NCI-H82 treated with DMSO at 0.1 percent for 48 hours (cell line): ENCODE measurements around the gene PSG1.
"Not testable (repeated sequence)": the region's sequence is repeated elsewhere in the genome, so short reads cannot be mapped to it uniquely, and the experiment has no call there.

Experiments
- DNase-seq: peaks from one replicate; lab custom pipeline; 2025; ENCODE audit not compliant: unreplicated experiment; lab: John Stamatoyannopoulos, UW

The PSG1 gene

DNA sequence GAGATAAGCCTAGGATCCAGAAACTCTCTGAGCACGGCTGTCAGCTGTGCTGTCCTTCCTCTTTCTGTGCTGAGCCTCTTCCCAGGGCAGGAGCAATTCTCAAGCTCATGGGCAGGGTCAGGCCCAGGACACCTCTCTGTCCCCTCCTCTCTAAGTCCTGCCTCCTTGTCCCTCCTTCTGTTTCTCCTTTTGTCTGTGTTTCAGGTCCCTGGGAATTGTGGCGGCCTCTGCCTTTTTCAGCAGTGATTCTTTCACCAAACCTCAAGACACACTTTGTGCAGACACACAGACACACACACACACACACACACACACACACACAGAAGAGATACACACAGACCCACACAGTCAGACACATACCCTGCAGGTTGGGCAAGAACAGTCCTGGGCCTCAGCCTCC lies at the start of gene PSG1:
TSS of gene PSG1 (minus strand) at position 101 of the 400 bp plus-strand sequence. CDS start 132 bp downstream, outside the sequence.
- no peak for DNase-seq

DNA sequence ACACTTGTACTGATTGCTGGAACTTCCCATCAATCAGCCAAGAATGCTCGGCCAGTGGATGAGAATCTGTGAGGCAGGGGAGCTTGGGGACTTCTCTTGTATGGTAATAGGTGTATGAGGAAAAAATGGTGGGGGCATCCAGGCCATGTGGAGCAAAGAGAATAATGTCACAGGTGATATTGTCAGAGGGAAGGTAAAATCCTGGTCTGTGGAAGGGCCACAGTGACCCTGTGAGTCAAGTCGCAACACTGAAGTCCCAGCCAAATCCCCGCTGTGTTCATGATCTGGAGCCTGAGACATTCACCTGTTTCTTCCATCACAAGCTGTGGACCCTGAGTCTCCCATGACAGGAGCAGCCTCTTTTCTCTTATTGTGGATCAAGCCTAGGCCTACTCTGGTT lies 49.4 kb upstream of the PSG1 start:
- DNase-seq = no peak

DNA sequence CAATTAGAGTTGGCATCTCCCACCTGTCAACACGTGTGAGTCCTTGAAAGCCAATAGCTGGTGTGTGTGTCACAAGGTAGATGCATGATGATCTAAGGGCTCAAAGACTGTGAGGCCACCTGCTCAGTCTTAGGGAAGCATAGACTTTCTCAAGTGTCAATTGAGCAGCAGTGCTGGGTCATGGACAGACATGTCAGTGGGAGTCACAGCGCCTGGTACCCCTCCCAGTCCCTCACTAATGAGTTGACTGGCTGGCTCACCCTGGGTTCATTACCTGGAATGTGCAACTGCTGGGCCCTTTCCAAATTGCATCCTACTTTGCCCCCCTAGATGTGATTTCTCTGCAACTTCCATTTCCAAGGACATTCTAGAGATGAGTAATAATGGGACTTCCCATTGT lies 47.3 kb upstream of the PSG1 start:
- DNase-seq = no peak

DNA sequence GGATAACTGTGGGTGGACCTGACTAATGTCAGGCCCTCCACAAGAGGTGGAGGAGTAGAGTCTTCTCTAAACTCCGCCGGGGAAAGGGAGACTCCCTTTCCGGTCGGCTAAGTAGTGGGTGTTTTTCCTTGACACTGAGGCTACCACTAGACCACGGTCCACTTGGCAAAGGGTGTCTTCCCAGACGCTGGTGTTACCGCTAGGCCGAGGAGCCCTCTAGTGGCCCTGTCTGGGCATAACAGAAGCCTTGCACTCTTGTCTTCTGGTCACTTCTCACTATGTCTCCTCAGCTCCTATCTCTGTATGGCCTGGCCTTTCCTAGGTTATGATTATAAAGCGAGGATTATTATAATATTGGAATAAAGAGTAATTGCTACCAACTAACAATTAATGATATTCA lies 43.6 kb upstream of the PSG1 start:
- DNase-seq = not testable (repeated sequence)

DNA sequence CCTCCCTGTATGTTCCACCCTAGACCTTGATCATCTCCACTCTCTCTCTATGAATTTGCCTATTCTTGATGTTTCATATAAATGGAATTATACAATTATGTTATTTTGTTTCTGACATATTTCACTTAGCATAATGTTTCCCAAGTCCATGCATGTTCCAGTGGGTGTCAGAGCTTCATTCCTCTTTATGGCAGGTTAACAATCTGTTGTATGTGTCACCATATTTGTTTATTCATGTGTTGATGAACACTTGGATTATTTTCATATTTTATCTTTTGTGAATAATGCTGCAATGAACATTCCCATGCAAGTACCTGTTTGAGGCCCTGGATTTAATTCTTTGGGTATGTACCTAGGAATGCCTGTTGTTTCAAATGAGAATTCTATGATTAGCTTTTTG lies 41.5 kb upstream of the PSG1 start:
- DNase-seq = not testable (repeated sequence)

DNA sequence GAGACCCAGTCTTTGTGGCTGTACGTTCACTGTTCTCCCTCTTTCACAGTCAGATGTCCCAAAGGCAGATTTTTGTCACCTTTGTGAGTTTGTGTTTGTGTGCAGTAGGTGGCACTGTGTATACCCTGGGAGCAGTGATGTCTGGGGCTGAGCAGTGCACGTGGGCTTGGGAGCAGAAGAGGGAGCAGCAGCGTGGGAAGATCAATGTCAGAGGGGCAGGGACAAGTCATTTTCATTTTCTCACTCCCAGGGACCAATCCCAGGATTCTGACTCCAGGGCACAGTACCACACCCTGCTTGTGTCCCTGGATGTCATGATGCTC lies 40.2 kb upstream of the PSG1 start:
- no peak for DNase-seq

DNA sequence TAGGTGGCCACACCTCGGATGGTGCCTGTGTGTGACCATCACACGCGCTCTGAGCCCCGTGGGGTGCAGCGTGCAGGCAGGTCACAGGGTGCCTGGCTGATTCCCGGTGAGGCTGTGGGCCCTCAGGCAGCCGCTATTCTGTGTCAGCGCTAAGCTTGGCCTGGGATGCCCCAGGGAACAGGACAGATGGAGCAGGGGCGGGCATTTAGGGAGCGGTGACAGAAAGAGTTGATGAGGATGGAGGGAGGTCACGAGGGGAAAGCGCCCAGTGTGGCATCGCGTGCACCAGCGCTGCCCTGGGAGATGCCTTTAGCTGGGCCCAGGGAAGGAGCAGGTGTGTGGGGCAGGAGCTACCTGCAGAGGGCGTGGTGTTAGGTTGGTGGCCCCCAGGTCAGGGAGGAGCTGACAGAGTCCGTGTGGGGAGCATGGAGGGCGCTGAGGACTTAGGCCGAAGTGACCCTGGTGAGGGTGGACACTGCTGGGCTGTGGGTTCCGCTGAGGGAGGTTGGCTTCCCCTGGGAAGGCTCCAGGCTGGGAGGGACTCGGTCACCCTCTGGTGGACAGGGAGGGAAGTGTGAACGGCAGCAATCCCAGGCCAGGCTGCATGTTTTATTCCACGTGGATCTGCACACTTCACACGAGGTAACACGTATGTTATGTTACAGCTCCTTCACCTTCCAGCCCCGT lies 39.7 kb upstream of the PSG1 start:
- DNase-seq = not testable (repeated sequence)

DNA sequence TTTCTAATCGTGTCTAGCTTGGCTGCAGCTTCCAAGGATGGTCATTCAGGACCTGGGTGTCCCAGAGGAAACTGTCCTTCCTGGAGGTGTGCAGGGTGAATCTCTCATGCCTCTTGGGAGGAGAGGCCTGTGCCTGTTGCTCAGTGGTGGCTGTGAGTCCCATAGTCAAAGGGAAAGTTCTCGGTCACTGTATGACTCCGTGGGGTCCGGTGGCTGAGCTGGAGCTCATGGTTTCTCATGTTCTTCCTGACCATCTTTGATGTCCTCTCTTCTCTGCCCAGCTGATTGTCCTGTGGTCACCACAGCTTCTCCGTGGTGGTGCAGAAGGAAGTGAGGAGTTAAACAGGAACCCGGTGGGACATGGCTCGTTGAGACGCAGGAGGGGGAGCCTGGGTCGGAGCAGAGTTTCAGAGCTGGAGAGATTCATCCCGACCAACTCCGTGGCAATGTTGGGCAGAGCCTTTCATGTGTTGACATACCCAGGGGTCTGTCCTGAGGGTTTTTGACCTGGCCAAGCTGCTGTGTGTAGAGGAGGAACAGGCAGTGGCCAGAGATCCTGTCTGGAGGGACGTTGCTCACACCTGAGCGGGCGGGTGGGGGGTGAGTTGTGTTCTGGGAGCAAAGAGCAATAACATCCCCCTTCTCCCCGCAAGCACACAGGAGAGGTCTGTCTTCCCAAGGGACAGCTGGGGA lies 39.0 kb upstream of the PSG1 start:
- not testable (repeated sequence) for DNase-seq

DNA sequence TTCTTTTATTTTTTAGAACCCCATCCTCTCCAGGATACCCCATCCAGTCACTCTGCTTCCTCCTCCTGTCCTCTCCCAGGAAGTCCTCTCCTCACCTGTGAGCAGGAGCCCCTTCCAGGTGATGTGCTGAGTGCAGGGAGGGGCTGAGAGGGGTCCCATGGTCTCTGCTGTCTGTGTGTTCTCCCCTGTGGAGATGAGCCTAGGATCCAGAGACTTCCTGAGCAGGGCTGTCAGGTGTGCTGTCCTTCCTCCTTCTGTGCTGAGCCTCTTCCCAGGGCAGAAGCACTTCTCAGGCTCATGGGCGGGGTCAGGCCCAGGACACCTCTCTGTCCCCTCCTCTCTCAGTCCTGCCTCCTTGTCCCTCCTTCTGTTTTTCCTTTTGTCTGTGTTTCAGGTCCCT lies 38.1 kb upstream of the PSG1 start, which contains the start of gene PSG6:
TSS of gene PSG6 (minus strand) at position 261 of the 400 bp plus-strand sequence. CDS start at position 159, 102 bp downstream.
- not testable (repeated sequence) for DNase-seq

DNA sequence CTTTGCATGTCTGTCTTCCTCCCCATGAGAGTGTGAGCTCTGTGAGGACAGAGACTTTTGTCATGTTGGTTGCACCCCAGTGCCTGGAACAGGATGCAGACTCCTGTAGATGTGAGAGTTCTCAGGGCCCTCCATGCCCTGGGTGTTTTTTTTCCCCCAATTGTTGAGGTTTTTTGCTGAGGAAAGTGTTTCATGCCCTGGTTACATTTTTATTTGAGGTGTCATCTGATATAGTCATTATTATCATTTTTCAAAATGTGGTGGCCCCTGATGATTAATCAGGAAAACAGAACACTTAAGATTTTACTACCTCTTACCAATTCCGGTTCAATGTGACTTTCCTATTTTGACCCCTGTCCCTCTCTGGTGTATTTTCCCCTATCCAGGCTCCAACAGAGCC lies 37.4 kb upstream of the PSG1 start:
- not testable (repeated sequence) for DNase-seq

DNA sequence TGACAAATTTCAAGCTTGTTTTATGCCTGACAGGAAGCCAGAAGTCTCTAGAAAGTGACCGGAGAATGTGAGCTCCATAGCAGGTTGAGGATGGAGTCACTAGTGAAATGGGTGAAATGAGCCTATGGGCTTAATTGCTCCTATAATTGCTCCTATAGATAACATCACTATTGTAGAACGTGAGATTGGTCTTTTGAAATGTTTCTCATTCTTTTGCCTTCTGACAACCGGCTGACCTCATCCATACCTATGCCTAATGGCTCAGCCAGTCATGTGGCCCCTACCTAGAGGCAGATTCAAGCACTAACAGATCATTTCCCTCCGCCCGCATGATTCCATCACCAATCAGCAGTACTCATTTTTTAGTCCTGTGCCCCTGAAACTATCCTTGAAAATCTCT lies 34.0 kb upstream of the PSG1 start:
- not testable (repeated sequence) for DNase-seq

DNA sequence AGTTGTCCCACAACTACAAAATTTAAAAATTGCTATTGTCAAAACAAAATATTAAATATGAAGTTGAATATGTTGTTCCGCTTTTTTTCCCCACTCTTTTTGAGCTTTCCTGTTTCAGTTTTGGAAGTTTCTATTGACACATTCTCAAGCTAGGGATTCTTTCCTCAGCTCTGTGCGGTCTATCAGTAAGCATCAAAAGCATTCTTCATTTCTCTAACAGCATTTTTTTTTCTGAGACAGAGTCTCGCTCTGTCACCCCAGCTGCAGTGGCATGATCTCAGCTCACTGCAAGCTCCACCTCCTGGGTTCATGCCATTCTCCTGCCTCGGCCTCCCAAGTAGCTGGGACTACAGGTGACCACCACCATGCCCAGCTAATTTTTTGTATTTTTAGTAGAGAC lies 33.4 kb upstream of the PSG1 start:
- DNase-seq = not testable (repeated sequence)

DNA sequence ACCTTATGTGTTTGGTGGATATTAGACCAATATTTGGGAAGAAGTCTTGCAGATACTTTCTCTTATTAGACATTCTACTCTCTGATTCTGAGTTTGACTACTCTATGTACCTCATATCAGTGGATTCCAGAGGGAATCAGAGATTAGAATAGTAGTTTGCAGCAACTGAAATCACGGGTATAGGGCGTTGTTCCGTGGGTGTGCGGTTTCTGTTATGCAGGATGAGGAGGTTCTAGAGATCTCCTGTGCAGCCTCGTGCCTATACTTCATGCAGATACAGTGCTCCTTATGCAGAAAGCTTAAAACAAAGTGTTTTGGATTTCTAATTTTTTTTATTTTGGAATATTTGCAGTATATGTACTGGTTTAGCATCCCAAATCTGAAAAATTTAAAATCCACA lies 32.2 kb upstream of the PSG1 start:
- not testable (repeated sequence) for DNase-seq

DNA sequence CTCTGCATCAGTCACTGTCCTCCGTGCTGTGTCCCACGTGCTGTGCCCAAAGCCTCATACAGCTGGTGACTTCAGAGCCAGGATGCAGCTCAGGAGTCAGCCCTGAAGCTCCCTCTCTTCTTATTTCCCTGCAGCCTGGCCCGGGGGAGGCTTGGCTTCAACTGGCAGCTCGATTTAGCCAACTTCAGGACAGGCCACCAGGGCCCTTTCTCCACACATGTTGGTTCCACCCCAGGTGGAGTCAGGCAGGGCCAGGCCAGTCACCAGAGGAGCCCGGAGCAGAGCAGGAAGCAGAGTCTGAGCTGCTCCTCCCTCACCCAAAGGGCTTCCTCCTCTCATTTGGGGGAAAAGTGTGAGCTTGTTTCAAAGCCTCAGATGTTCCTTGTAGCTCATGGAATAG lies 26.6 kb upstream of the PSG1 start:
- not testable (repeated sequence) for DNase-seq

DNA sequence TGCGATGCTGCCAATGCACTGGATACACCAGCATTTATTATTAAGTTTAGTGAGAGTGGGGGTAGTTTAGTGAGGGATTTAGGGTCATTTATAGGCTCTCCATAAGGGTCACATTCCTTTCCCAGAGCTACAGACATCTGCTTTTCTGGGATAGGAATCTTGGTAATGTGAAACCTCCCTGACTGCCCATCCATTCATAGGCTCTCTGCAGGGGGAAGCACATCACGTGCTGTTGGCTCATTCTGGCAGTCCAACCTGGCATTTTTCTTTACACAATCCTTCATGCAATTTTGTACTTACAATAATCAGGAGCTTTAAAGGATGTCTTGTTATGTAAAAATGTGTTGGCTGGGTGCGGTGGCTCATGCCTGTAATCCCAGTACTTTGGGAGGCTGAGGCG lies 21.0 kb upstream of the PSG1 start:
- DNase-seq = not testable (repeated sequence)

DNA sequence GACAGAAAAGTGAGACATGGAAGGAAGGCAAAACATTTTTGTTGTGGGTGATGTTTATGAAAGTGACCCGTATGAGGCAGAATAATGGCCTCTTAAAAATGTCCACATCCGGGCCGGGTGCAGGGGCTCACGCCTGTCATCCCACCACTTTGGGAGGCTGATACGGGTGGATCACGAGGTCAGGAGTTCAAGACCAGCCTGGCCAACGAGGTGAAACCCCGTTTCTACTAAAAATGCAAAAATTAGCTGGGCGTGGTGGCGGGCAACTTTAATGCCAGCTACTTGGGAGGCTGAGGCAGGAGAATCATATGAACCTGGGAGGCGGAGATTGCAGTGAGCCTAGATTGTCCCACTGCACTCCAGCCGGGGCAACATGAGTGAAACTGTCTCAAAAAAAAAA lies 20.2 kb upstream of the PSG1 start:
- DNase-seq = not testable (repeated sequence)

DNA sequence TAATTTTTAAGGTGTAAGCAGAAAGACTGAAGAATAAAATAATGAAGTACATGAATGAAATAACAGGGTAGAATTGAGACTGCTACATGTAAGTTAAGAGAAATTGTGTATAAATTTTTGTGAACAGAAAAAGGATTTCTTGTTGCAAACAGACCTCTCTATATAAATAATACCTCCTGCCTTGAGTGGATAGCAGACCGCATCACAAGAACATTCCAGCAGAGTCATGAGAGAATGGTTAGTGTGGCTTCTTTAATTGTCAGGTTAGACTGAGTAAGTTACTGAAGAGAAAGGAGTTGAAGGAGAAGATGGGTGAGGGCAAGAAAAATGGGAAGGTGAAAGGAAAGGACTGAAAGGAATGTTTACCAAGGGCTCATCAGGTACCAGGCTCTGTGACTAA lies 19.6 kb upstream of the PSG1 start:
- not testable (repeated sequence) for DNase-seq

DNA sequence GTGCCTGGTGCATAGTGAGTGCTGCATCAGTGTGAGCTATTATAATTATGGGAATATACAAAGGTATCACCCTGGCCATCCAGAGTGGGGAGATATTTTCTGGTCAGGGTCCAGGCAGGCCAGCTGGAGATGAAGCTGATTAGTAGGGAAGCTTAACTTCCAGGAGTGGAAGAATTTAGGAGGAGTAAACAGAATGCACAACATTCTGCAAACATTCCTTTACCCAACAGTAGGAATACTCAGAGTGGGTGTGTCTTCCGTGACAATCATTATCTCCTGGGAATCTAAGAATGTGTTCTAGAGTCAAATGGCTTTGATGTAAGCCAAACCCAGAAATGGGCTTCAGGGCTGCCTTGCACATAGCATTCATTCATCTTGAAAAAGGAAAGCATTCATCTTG lies 19.1 kb upstream of the PSG1 start:
- DNase-seq = not testable (repeated sequence)

DNA sequence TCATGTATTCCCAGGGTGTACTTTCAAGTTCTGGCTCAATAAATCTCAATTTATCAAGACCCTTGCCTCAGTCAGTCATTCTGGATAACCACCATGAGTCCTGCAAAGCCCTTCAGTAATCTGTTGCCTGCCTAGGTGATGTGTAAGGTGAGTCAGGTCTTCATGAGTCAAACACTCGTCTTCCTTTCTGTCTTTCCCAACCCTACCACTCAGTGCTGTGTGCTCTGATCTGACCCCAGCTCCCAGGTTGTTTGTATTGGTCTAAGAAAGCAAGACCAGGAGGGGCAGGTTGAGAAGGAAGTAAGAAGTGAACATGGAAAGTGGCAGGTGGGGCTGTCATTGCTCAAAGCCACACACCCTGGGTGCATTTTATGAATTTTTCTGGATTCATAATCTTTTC lies 18.2 kb upstream of the PSG1 start:
- not testable (repeated sequence) for DNase-seq

DNA sequence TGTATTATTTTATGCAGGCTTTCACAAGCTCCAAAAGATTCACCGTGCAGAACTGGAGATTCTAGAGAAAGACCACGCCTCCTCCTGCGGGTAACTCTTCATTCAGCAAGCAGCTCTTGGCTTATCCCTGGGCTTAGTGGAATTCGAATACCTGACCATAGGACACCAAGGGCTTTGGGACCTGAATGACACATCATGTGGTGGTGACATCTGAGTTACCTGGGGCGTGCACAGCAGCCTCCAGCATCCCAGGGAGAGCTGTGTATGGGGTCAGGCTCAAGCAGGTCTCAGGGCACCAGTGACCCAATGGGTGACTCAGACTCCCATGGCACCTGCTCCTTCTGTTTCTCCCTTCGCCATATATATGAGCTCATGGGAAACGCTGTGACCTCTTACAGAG lies 10.9 kb upstream of the PSG1 start:
- DNase-seq = not testable (repeated sequence)

DNA sequence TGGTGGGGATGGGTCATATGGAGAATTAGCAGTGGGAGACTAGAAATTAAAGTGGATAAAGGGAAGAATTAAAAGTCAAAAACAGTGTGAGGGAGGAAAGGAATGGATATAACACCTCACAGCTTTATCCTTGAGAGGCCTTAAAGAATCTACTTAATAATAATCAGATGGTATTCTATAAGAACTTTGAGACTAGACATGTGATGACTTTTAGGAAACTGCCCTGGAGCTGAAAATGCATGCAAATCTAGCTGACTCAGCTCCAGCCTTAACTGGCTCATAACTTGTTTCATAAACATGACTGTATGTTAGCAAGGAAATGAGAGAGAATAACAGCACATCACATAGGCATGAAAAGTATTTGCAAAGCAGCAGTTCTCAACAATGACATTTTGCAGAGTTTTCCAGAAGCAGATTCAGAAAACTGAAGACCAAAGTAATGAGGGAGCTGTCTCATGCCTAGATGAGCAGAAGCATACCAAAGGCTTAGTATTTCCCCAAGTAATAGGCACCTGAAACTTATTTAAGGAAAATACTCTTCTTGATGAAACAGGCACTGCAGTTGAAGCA lies 8.4 kb upstream of the PSG1 start:
- not testable (repeated sequence) for DNase-seq

DNA sequence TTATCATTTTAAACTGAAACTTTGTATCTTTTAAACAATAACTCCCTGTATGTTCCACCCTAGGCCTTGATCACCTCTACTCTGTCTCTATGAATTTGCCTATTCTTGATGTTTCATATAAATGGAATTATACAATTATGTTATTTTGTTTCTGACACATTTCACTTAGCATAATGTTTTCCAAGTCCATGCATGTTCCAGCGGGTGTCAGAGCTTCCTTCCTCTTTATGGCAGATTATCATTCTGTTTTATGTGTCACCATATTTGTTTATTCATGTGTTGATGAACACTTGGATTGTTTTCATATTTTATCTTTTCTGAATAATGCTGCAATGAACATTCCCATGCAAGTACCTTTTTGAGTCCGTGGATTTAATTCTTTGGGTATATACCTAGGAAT lies 3.2 kb upstream of the PSG1 start:
- DNase-seq = not testable (repeated sequence)
